ENCODE measurements around the gene SHD. TPM values are rescaled to one million over a fixed set of nuclear protein-coding genes. Genes with fewer than 3 reads are reported as not detected.
"Not testable (repeated sequence)": the region's sequence is repeated elsewhere in the genome, so short reads cannot be mapped to it uniquely, and the experiment has no call there.

SHD gene
- total and polyA plus RNA-seq, 2 of the 8 experiments (the other 6 are each of a cell fraction or from before 2014, with no cell fraction given) = 5.8 to 10.7 TPM

- not testable (repeated sequence) for H2BK120ac ChIP-seq (replicated peaks; ENCODE audit: low read depth, low read length); H3K14ac ChIP-seq (ENCODE audit: insufficient read length); H3K9me3 ChIP-seq (ENCODE audit: insufficient read depth in 2 of 2, low read depth in 1 of 2, low read length in 1 of 2); H4K20me1 ChIP-seq (replicated peaks in 1 of 2; ENCODE audit: control insufficient read depth in 1 of 2, insufficient read depth in 2 of 2, low read length in 2 of 2); H3K23me2 ChIP-seq (ENCODE audit: low read depth, low read length); H4K5ac ChIP-seq (ENCODE audit: insufficient read length, low read depth, low read length); H2AK5ac ChIP-seq (ENCODE audit: low read depth, low read length); H4K91ac ChIP-seq (replicated peaks; ENCODE audit: insufficient read length, low read length); H3K27me3 ChIP-seq (replicated peaks in 1 of 4; ENCODE audit: control insufficient read depth in 3 of 4, extremely low read depth in 1 of 4, insufficient read depth in 3 of 4, low read length in 3 of 4); H3K27ac ChIP-seq (ENCODE audit: low read depth, low read length); H3K4ac ChIP-seq (replicated peaks; ENCODE audit: insufficient read length, low read depth, low read length); H2BK20ac ChIP-seq (ENCODE audit: low read length); H3K79me1 ChIP-seq (ENCODE audit: low read depth, low read length); H3K18ac ChIP-seq (ENCODE audit: extremely low read depth, low read length); H2BK5ac ChIP-seq (ENCODE audit: low read depth, low read length); H3K56ac ChIP-seq (replicated peaks; ENCODE audit: insufficient read length, low read depth, low read length); H3K9ac ChIP-seq (replicated peaks in 1 of 4; ENCODE audit: extremely low read depth in 1 of 4, low read depth in 3 of 4, low read length in 3 of 4); H3K4me1 ChIP-seq (replicated peaks in 1 of 4; ENCODE audit: control insufficient read depth in 3 of 4, insufficient read depth in 4 of 4, low read length in 3 of 4); DNase-seq (ENCODE audit: low read depth in 1 of 2, low spot score in 2 of 2); FAIRE-seq; H3K79me2 ChIP-seq (ENCODE audit: control insufficient read depth in 1 of 2, insufficient read depth in 2 of 2, low read length in 2 of 2); H3K23ac ChIP-seq (ENCODE audit: insufficient read length)
- peaks cover 14 to 18% (median 16%) of the 10 kb centered on the region in 4 experiments for H3K36me3 ChIP-seq (ENCODE audit: control insufficient read depth in 2 of 4, insufficient read depth in 4 of 4, low read length in 3 of 4)
- H2AFZ ChIP-seq (ENCODE audit: low read length) = peak overlapping the region; percentile 56; the same call in 1 of the 2 replicates
- ChIA-PET CTCF (ENCODE audit: partially characterized antibody) (interaction anchor here (5.3 kb wide), 1 partner anchor 12 kb away, joined by 25 read pairs; no protein-coding TSS in a partner anchor), POLR2A (ENCODE audit: partially characterized antibody) (interaction anchor here (1.4 kb wide), 1 partner anchor 9 kb away, joined by 3 read pairs; no protein-coding TSS in a partner anchor)
- peak overlapping the region; percentile 12; the same call in 1 of the 2 replicates for H2BK12ac ChIP-seq (ENCODE audit: low read depth, low read length)
- peak overlapping the region; percentile 90; the same call in 1 of the 2 replicates for H4K8ac ChIP-seq (ENCODE audit: extremely low read depth, insufficient read depth, low read length)
- peak overlapping the region in 2 of 4 experiments; percentile 44 to 79; a peak in 3 of 8 replicates for H3K4me3 ChIP-seq (ENCODE audit: extremely low read depth in 1 of 4, insufficient read depth in 2 of 4, low read depth in 3 of 4, low read length in 4 of 4)
- H3K4me2 ChIP-seq (ENCODE audit: insufficient read depth in 1 of 2, low read depth in 2 of 2, low read length in 2 of 2) = peak overlapping the region; percentile 72 to 77; a peak in 2 of 4 replicates
- WGBS, 2 experiments (ENCODE audit: extremely low coverage in 1 of 2, insufficient coverage in 1 of 2, insufficient read length in 1 of 2, insufficient replicate concordance in 2 of 2, low coverage in 1 of 2, low lambda C conversion rate in 2 of 2, missing lambda C conversion rate in 1 of 2) = 91% methylated on average over 6 of the region's 6 CpGs; no CpG with 5 or more reads in 1 of the 2 experiments
- H2BK15ac ChIP-seq (ENCODE audit: low read length) = peak overlapping the region; percentile 95; the same call in 1 of the 2 replicates
These were observed 33.1 kb upstream of the SHD start for GRCh38 chr19:4245938-4246337.
